Stimulated activated naive CD8-positive, alpha-beta T cell treated with anti-CD3 and anti-CD28 coated beads, Interleukin-15, Interleukin-2, amounts not matched to agents 100 U/mL and 50 U/mL, for 24 hours (primary cell): ENCODE measurements around the gene FYB2.
"Not testable (repeated sequence)": the region's sequence is repeated elsewhere in the genome, so short reads cannot be mapped to it uniquely, and the experiment has no call there.

Experiments used
- ATAC-seq: fragments of 150-1000 bp; cut with Tn5 transposase; one replicate; pipeline ENCODE4 v1.10.0; 2021
- DNase-seq: peaks from one replicate; pipeline ENCODE4 v3.0.0; 2021

Gene FYB2

GRCh38 chr1:56788588-56788987, 30.6 kb downstream of the FYB2 start:
- no peak for ATAC-seq
- DNase-seq, result no peak

- DNase-seq (no peak), ATAC-seq (no peak)
Observed at GRCh38 chr1:56788102-56788501, 31.1 kb downstream of the FYB2 start.

GRCh38 chr1:56787330-56787729, 31.9 kb downstream of the FYB2 start:
- DNase-seq (no peak), ATAC-seq (no peak)

- DNase-seq (no peak), ATAC-seq (no peak)
Observed at GRCh38 chr1:56782773-56783172, 36.4 kb downstream of the FYB2 start.

GRCh38 chr1:56780826-56781225, 38.4 kb downstream of the FYB2 start:
- DNase-seq, result no peak
- ATAC-seq, result no peak

GRCh38 chr1:56780128-56780750, 39.0 kb downstream of the FYB2 start:
- ATAC-seq (no peak), DNase-seq (no peak)

- ATAC-seq (no peak), DNase-seq (no peak)
Observed at GRCh38 chr1:56777972-56778371, 41.2 kb downstream of the FYB2 start.

- ATAC-seq, DNase-seq: not testable (repeated sequence)
Observed at GRCh38 chr1:56774732-56775131, 44.5 kb downstream of the FYB2 start.

- no peak for DNase-seq
Observed at GRCh38 chr1:56774067-56774609, 45.1 kb downstream of the FYB2 start.

GRCh38 chr1:56773341-56774066, 45.7 kb downstream of the FYB2 start:
- ATAC-seq (peak; percentile 43), DNase-seq (no peak)

More at GRCh38 chr1:56774067-56774609, 45.1 kb downstream of the FYB2 start:
- ATAC-seq, result peak; percentile 36

GRCh38 chr1:56771717-56772116, 47.5 kb downstream of the FYB2 start:
- ATAC-seq (no peak), DNase-seq (no peak)

GRCh38 chr1:56758794-56759193, 60.4 kb downstream of the FYB2 start:
- DNase-seq (no peak), ATAC-seq (no peak)

GRCh38 chr1:56758135-56758534, 61.1 kb downstream of the FYB2 start:
- DNase-seq (no peak), ATAC-seq (no peak)

- DNase-seq (no peak), ATAC-seq (no peak)
Observed at GRCh38 chr1:56755911-56756310, 63.3 kb downstream of the FYB2 start.

GRCh38 chr1:56754708-56755479, 64.3 kb downstream of the FYB2 start:
- ATAC-seq, result no peak
- DNase-seq, result no peak

- ATAC-seq (no peak), DNase-seq (no peak)
Observed at GRCh38 chr1:56745231-56745630, 74.0 kb downstream of the FYB2 start.

GRCh38 chr1:56728964-56729363, 90.2 kb downstream of the FYB2 start:
- ATAC-seq, result no peak
- no peak for DNase-seq

- DNase-seq (no peak), ATAC-seq (no peak)
Observed at GRCh38 chr1:56726706-56727105, 92.5 kb downstream of the FYB2 start.

- DNase-seq, result no peak
- ATAC-seq, result no peak
Observed at GRCh38 chr1:56719171-56719570, 100.0 kb downstream of the FYB2 start.

- ATAC-seq (no peak), DNase-seq (no peak)
Observed at GRCh38 chr1:56715156-56715555, 104.0 kb downstream of the FYB2 start.

- DNase-seq (no peak), ATAC-seq (no peak)
Observed at GRCh38 chr1:56713112-56713511, 106.1 kb downstream of the FYB2 start.

GRCh38 chr1:56712150-56712549, 107.1 kb downstream of the FYB2 start:
- DNase-seq (no peak), ATAC-seq (no peak)

GRCh38 chr1:56710646-56711045, 108.6 kb downstream of the FYB2 start:
- ATAC-seq (no peak), DNase-seq (no peak)
